Medulla oblongata (tissue), 1 donor: ENCODE results near the gene TNFRSF17.
"Not testable (repeated sequence)": the region's sequence is repeated elsewhere in the genome, so short reads cannot be mapped to it uniquely, and the experiment has no call there.

ENCODE experiments used
- DNase-seq: peaks from one replicate; pipeline ENCODE4 v3.0.0-alpha.2; 2015; ENCODE audit errors: extremely low spot score

Gene TNFRSF17

DNA sequence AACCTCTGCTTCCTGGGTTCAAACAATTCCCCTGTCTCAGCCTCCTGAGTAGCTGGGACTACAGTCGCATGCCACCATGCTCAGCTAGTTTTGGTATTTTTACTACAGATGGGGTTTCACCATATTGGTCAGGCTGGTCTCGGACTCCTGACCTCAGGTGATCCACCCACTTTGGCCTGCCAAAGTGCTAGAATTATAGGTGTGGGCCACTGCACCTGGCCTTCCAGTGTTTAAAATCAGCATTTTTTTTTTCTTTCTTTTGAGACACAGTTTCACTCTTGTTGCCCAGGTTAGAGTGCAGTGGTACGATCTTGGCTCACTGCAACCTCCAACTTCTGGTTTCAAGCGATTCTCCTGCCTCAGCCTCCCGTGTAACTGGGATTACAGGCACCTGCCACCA is 5.3 kb downstream of the TNFRSF17 start:
- not testable (repeated sequence) for DNase-seq

DNA sequence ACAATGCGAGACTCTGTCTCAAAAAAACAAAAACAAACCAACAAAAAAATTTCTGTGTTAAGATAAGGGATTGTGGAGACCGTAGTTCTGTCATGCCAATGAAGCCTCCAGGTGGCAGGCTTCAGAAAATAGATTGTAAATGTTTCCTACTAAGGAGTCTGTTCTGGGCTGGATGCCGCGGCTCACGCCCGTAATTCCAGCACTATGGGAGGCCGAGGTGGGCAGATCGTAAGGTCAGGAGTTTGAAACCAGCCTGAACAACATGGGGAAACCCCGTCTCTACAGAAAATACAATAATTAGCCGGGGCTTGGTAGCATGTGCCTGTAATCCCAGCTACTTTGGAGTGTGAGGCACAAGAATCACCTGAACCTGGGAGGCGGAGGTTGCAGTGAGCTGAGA is 7.1 kb downstream of the TNFRSF17 start:
- no peak for DNase-seq

DNA sequence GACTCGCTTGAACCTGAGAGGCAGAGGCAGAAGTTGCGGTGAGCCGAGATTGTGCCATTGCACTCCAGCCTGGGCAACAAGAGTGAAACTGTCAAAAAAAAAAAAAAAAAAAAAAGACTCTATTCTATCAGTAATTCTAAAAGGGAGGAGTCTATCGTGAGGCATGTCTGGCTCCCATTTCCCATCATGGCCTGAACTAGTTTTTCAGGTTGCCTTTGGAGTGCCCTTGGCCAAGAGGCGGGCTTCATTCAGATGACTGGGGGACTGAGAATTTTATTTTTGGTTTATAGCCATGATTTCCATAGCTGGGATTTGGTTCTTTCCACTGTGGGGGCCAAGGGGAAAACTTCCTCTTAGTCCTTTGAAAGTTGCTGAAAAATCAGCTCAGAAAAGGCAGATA is 8.1 kb downstream of the TNFRSF17 start:
- DNase-seq, result no peak

DNA sequence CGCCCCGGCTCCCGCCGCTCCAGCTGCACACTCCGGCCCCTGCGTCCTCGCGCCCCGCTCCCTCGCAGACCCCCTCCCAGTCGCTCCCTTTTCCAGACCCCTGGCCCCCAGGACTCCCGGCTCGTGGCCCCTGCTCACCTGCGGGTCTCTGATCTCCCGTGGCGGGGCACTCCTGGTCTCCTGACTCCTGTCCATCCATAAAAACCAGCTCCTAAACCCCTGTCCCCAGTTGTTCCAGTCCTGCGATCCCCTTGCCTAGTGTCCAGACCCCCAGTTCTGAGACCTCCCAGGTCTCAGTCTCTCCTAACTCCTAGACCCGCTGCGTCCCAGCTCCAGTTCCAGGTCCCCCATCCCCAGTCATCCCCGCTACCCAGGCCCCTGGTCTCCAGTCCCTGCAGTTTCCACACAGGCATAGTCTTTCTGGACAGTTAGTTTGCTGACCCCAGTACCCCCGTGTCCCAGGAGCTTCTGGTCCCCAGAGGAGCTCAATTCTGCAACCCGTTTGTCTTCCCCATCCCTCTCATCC is 11.9 kb downstream of the TNFRSF17 start:
- DNase-seq, result no peak

DNA sequence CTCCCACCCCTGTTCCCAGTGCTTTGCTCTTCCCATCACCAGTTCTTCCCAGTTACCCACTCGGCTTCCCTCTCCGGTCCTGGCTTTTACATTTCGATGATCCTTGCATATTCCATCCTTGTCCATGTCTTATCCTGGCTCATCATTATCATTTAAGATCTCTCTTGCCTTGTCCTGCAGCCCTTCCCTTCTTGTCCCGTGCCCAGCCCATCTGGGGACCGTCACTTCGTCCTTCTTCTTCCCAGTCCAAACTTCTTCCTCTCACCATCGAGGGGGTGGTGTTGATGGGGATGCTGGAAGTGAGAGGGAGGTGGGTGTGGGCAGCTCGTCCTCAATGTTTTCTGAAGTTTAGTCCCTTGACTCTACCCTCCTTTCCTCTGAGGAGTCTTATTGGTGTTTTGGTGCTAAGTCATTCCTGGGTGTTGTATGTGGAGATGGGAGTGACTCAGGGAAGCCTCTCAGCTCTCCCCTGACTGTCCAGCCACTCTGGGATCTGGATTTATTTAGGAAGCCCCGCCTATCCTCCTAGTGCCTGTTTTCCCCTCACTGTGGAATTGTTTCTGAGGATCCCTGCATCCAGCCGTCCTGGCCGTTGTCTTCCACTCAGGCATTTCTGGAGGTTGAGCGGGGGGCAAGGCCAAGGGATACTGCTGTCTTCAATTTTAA is 12.5 kb downstream of the TNFRSF17 start:
- DNase-seq, result peak; percentile 36

DNA sequence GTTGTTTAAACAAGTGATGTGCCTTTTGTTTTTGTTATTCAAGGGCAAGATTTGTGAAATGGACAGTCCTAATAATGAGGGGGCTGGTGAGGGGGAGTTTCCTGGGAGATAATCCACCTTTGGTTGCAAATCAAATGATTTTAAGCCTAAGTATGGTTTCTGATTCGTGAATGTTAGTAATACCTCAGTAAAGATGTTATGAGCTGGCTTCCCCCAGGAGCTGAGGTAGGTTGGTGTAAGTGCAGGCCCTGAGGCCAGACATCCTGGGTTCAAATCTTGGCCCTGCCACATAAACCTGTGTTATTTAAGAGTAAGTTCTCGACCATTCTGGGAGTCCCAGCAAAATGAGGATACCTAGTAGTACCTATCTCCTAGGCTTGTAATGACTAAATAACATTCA is 13.1 kb downstream of the TNFRSF17 start:
- DNase-seq, result no peak

DNA sequence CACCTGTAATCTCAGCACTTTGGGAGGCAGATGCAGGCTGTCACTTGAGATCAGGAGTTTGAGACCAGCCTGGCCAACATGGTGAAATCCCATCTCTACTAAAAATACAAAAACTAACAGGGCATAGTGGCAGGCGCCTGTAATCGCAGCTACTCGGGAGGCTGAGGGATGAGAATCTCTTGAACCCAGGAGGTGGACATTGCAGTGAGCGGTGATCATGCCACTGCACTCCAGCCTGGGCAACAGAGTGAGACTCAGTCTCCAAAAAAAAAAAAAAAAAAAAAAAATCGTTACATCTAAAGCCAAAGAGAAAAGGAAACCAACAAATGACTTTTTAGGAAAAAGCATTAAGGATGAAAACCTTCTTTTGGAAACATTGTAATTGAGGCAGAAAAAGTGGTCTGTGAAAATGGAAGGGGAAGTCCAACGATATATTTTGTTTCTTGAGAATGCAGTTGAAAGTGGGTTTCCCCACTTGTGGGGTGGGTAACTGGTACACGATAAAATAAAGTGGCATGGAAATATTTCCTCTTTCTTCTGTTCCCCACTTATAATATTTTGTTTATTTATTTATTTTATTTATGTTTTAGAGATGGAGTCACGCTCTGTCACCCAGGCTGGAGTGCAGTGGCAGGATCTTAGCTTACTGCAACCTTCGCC is 14.1 kb downstream of the TNFRSF17 start:
- no peak for DNase-seq

DNA sequence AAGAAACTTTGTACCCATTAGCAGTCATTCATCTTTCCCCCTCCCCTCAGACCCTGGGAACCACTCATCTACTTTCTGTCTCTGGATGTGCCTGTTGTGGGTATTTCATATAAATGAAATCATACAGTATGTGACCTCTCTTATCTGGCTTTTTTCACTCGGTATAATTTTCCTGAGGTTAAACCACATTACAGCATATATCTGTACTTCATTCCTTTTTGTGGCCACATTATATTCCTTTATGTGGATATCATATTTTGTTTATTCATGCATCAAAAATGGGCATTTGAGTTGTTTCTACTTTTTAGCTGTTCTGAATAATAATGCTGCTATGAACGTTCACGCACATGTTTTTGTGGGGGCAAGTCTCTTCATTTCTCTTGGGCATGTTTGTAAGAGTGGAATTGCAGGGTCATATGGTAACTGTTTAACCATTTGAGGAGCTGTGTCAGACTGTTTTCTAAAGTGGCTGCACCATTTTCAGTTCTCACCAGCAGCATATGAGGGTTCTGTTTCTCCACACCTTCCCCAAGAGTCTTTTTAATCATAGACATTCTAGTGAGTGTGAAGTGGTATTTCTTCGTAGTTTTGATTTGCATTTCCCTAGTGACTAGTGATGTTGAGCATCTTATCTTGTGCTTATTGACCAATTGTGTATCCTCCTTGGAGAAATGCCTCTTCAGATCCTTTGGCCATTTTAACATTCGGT is 15.3 kb downstream of the TNFRSF17 start:
- DNase-seq, result no peak

DNA sequence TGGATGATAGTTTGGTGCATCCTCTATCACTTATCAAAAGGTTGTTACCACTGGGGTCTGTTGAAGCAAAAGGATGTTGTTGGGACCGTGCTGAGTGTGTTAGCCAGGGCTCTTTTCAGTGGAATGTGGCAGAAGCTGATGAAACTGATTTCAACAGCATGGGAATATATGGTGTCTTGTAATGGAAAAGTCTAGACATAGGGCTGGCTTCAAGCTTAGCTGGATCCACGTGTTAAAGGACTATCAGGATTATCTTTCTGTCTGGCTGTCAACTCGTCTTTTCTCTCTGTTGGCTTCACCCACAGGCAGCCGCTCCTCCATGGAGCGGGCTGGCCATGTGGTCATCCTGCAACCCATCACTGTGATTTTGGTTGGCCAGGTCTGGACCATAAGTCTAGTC is 20.2 kb downstream of the TNFRSF17 start:
- DNase-seq, result no peak

DNA sequence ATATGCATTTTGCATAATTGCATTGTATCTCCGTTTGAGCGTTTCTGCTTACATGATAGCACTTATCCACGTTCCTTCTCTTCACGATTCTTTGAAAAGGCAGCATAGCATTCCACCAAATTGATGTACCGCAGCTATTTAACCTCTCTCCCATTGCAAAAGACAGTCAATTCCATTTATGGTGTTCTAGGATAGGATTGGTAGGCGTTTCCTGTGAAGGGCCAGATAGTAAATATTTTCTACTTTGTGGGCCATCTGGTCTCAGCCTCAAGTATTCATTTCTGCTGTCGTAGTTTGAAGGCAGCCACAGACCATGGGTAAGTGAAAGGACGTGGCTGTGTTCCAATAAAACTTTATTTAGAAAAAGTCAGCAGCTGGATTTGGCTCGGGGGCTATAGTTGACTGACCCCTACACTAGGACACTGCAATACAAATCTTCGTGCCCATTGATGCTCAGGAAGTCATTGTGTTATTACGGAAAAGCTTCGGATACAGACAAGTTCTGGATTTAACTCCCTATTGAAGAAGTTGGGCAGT is 21.6 kb downstream of the TNFRSF17 start:
- DNase-seq, result no peak

DNA sequence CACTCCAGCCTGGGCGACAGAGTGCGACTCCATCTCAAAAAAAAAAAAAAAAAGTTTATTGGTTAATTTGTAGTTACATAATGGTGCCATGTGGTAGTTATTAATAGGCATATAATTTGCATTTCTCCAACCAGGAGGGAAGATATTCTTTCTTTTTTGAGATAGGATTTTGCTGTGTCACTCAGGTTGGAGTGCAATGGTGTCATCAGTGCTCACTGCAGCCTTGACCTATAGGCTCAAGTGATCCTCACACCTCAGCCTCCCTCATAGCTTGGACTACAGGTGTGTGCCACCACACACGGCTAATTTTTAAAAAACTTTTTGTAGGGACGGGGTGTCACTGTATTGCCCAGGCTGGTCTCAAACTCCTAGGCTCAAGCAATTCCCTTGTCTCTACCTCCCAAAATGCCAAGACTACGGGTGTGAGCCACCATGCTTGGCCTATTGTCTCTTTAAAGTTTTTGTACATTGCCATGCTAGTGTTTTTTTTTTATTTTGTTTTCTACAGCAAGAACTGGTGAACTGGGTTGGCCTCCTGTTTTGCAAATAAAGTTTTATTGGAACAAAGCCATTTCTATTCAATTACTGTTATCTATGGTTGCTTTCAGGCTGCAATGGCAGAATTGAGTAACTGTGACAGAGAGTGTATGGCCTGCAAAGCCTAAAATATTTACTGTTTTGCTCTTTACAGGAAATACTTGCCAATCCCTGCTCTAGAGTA is 23.4 kb downstream of the TNFRSF17 start:
- no peak for DNase-seq

DNA sequence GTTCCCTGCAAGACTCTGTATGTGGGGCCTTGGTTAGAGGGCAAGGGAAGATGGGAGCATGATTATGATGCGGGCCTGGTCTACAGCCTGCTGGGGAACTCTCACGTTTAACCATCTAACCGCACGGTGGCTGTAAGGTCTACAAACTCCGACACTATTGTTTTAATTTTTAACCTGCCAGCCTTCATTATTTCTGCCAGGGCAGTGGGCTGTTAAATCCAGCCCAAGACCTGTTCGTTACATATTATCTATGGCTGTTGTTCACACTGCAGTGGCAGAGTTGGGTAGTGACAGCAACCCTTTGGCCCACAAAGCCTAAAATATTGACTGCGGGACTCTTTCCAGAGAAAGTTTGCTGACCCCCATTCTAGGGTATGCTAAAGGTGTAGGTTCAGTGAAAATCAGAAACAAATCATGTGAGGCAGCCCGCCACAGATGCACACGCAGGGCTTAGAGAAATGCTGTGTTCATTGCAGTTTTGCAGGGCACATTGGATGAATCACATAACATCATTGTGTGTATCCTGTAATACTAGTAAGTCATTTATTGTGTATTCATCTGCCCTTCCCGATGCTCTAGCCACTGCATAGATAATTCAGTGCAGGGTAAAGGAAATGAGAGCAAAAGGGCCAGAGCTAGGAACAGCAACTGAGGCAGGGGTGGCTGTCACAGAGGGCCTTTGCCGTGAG is 25.8 kb downstream of the TNFRSF17 start:
- DNase-seq, result peak; percentile 32

DNA sequence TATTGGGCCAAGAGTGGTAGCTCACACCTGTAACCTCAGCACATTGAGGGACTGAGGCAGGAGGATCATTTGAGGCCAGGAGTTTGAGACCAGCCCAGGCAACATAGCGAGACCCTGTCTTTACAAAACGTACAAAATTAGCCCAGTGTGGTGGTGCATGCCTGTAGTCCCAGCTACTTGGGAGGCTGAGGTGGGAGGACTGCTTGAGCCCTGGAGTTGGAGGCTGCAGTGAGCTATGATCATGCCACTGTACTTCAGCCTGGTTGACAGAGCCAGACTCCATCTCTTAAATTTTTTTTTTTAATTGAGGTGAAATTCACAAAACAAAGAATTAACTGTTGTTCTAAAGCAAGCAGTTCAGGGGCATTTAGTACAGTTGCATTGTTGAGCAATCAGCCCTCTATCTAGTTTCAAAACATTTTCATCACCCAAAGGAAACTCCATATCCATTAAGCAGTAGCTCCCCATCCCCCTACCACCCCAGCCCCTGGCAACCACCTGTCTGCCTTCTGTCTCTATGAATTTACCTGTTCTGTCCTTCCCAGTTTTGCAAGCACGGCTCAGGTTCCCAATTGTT is 27.1 kb downstream of the TNFRSF17 start:
- no peak for DNase-seq

DNA sequence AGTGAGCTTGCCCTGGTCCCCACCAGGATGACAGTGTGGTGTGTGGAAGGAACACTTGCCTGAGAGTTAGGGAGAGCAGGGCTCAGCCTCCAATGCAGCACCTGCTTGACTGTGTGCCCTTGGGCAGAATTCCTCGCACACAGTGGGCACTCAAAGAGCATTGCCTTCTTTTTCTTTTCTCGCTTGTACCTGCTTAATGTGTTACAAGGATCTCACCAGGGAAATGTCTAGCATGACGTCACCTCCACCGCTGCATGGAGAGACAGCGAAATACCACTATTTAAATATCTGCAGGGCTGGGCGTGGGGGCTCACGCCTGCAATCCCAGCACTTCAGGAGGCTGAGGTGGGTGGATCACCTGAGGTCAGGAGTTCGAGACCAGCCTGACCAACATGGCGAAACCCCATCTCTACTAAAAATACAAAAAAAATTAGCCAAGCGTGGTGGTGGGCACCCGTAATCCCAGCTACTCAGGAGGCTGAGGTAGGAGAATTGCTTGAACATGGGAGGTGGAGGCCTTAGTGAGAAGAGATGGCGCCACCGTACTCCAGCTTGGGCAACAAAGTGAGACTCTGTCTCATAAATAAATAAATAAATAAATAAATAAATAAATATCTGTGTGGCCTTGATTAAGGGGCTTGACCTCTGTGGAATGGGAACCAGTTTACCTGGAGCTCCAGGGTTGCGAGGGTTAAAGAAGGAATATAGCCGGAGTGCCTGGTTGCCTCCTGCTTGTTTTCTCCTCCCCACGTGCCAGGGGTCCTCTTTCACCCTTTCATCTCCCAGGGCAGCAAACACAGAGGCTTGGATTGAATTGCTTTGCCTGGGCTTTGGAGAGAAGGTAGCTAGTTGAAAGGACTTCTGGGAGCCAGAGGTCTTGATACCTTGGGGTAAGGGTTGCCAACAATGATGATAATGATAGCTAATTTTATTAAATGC is 27.8 kb downstream of the TNFRSF17 start:
- DNase-seq, result no peak

DNA sequence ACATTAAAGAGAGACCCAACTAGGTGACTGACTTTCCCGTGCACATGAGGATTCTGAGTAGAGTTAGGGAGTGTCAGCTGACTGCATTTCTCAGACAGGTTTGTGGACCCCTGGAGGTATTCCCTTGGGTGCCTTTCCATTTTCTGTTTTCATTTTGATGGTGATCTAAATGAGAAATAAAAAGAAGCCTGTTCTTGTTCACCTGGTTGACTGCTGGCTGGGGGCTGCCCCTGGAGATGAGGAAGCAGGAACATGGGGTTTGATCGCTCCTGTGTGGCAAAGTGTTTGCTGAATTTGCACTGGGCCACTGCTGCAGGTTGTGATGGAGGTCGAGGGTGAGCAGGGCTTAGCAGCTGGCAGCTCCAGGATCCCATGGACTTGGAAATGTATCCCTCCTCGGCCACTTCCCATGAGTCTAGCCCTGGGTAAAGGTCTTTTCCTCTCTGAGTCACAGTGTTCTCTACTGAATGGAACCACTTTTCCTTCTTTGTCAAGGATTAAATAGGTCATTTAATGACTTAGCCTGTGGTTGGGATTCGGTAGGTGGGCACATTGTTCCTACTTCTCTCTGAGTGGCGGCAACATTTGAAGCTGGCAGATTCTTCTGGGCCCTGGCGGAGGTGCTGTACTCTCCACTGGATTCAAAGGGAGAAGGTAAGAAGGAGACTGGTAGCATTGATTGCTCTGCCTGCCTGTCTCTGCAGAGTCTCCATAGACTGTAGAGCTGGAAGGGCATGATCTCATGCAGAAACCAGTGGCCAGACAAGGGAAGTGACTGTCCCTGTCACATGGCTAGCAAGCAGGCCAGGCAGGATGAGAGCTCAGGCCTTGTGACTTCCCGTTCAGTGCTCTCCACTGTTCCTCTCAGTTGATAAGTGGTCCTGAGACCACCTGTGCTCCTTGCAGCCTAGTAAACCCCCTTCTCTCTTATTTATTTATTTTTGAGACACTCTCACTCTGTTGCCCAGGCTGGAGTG is 29.4 kb downstream of the TNFRSF17 start:
- peak; percentile 92 for DNase-seq

DNA sequence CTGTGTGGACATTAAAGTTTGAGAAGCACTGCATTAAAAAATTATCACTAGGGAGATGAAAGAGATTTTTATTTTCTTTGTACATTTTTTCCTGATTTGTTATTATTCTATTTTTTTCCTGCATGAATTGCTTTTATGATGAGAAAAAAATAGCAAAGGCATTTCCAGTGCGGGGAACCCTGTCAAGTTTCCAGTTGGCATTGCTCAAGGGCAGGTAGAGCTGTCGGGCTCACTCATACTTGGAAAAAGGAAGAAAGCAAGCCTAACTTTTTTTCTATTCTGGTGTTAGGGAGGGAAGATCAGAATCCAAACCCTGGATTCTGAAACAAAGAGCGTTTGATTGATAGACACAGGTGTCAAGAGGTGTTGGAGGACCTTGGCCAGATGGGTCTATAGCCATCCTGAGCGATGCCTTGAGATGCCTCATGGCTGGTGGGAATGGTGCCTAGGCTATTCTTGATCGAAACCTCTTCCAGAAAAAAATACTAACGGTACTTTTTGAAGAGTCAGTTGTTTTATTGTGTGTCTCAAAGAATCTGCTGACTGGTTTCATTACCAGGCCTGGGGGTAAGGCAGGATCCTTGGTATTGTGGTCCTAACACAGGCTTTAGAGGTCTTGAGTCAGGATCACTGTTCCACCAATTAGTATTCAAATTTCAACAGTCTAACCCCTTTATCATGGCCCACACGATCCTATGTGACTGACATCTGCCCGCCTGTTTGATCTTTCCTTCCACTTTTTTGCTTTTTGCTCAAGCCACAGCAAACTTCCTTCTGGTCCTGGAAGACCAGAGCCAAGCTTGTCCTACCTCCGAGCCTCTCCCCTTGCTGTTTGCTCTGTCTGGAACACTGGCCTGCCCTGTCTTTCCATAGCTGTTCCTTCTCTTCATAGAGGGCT is 31.7 kb downstream of the TNFRSF17 start:
- DNase-seq, result no peak

DNA sequence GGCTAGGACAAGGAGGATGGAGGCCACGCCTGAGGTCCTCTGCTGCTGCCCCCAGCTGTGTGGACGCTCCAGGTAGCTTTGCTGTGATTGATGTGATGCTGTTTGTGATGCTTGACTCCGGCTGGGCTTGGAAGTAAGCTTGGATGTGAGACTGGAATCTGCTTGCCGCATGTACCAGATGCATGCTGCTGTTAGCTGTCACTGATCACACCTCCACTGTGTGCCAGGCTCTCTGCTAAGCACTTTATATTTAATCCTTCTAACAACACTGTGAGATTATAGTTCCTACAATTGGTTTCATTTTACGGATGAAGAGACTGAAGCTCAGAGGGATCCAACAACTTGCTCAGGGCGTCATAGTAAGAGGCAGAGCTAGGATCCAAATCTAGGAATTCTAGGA is 35.0 kb downstream of the TNFRSF17 start:
- DNase-seq, result peak; percentile 27
